ENCODE results near the gene TXK.

TXK gene

GRCh38 chr4:48137846-48138245 is 3.8 kb upstream of the TXK start:
- FAIRE-seq: no peak
- DNase-seq (ENCODE audit: low spot score): no peak

GRCh38 chr4:48133669-48134068 is 381 bp downstream of the TXK start:
- FAIRE-seq (no peak), DNase-seq (ENCODE audit: low spot score) (no peak)

- FAIRE-seq (no peak), DNase-seq (ENCODE audit: low spot score) (no peak)
Observed at GRCh38 chr4:48131736-48132135, 2.3 kb downstream of the TXK start.

- FAIRE-seq (no peak), DNase-seq (ENCODE audit: low spot score) (no peak)
Observed at GRCh38 chr4:48130100-48130499, 4.0 kb downstream of the TXK start.

GRCh38 chr4:48129307-48130014 is 4.6 kb downstream of the TXK start:
- FAIRE-seq (peak; percentile 77), DNase-seq (ENCODE audit: low spot score) (peak; percentile 38)

- DNase-seq (ENCODE audit: low spot score) (peak; percentile 87), FAIRE-seq (peak; percentile 46)
Observed at GRCh38 chr4:48127682-48128404, 6.2 kb downstream of the TXK start.

GRCh38 chr4:48127231-48127630 is 6.8 kb downstream of the TXK start:
- DNase-seq (ENCODE audit: low spot score) (no peak), FAIRE-seq (no peak)

GRCh38 chr4:48126621-48127020 is 7.4 kb downstream of the TXK start:
- no peak for FAIRE-seq
- DNase-seq (ENCODE audit: low spot score): no peak

GRCh38 chr4:48124870-48125269 is 9.2 kb downstream of the TXK start:
- no peak for DNase-seq (ENCODE audit: low spot score)
- FAIRE-seq: no peak

GRCh38 chr4:48122756-48123155 is 11.3 kb downstream of the TXK start:
- no peak for DNase-seq (ENCODE audit: low spot score)
- FAIRE-seq: no peak

- FAIRE-seq (no peak), DNase-seq (ENCODE audit: low spot score) (no peak)
Observed at GRCh38 chr4:48121180-48121579, 12.9 kb downstream of the TXK start.

- FAIRE-seq: no peak
- DNase-seq (ENCODE audit: low spot score): no peak
Observed at GRCh38 chr4:48120132-48120531, 13.9 kb downstream of the TXK start.

- DNase-seq (ENCODE audit: low spot score) (no peak), FAIRE-seq (no peak)
Observed at GRCh38 chr4:48119646-48120045, 14.4 kb downstream of the TXK start.

GRCh38 chr4:48118081-48118480 is 16.0 kb downstream of the TXK start:
- FAIRE-seq (no peak), DNase-seq (ENCODE audit: low spot score) (no peak)

GRCh38 chr4:48116582-48116981 is 17.5 kb downstream of the TXK start:
- FAIRE-seq (peak; percentile 58), DNase-seq (ENCODE audit: low spot score) (no peak)

GRCh38 chr4:48114412-48114811 is 19.6 kb downstream of the TXK start:
- FAIRE-seq (no peak), DNase-seq (ENCODE audit: low spot score) (no peak)

GRCh38 chr4:48112017-48112667 is 21.9 kb downstream of the TXK start:
- FAIRE-seq: peak; percentile 77
- DNase-seq (ENCODE audit: low spot score): peak; percentile 52

GRCh38 chr4:48110452-48110978 is 23.5 kb downstream of the TXK start:
- DNase-seq (ENCODE audit: low spot score): no peak

GRCh38 chr4:48109413-48110263 is 24.4 kb downstream of the TXK start:
- DNase-seq (ENCODE audit: low spot score): peak; percentile 48
- no peak for FAIRE-seq

More at GRCh38 chr4:48110452-48110978, 23.5 kb downstream of the TXK start:
- FAIRE-seq: no peak

GRCh38 chr4:48108309-48109073 is 25.6 kb downstream of the TXK start:
- FAIRE-seq (no peak), DNase-seq (ENCODE audit: low spot score) (no peak)

Measured in urothelium cell line (cell line).